ENCODE measurements around the gene NCKAP5. TPM values are rescaled to one million over a fixed set of nuclear protein-coding genes. Genes with fewer than 3 reads are reported as not detected.
A peak's percentile ranks its signal among the peaks of the same experiment; 100 is the strongest.

NCKAP5 gene
- total and polyA plus RNA-seq, 8 donors, result 4.0 to 22.1 (median 14.4) TPM

- no peaks in the 10 kb centered on the region for H3K36me3 ChIP-seq
- no peaks in the 10 kb centered on the region for H3K4me1 ChIP-seq
- H3K9me3 ChIP-seq, result no peaks in the 10 kb centered on the region
- no peaks in the 10 kb centered on the region for H3K27me3 ChIP-seq
- intact Hi-C loops (cut with DNase I), result no loop called here
- H3K27ac ChIP-seq, result no peak overlapping the region
- TF ChIP-seq CTCF (IDR thresholded peaks at IDR 0.05), result no peak
- no peak for ATAC-seq
- H3K4me3 ChIP-seq, result no peak overlapping the region
- no peak for DNase-seq
Measured at GRCh38 chr2:133362061-133362476, 206.2 kb downstream of the NCKAP5 start.

- DNase-seq, result no peak
- Histone ChIP-seq H3K9me3 (no peaks in the 10 kb centered on the region), H3K4me1 (no peaks in the 10 kb centered on the region), H3K36me3 (no peaks in the 10 kb centered on the region), H3K4me3 (no peak overlapping the region), H3K27ac (no peak overlapping the region), H3K27me3 (no peaks in the 10 kb centered on the region)
- intact Hi-C loops (cut with DNase I), result no loop called here
- ATAC-seq, result no peak
- TF ChIP-seq CTCF (IDR thresholded peaks at IDR 0.05), result no peak
Measured at GRCh38 chr2:133360882-133361281, 207.4 kb downstream of the NCKAP5 start.

- no peak overlapping the region for H3K27ac ChIP-seq
- H3K9me3 ChIP-seq, result no peaks in the 10 kb centered on the region
- no peaks in the 10 kb centered on the region for H3K36me3 ChIP-seq
- H3K27me3 ChIP-seq, result no peaks in the 10 kb centered on the region
- intact Hi-C loops (cut with DNase I), result no loop called here
- no peak for DNase-seq
- no peak for TF ChIP-seq CTCF (IDR thresholded peaks at IDR 0.05)
- no peaks in the 10 kb centered on the region for H3K4me1 ChIP-seq
- ATAC-seq, result no peak
- no peak overlapping the region for H3K4me3 ChIP-seq
Measured at GRCh38 chr2:133360190-133360589, 208.1 kb downstream of the NCKAP5 start.

GRCh38 chr2:133352719-133353118 lies 215.5 kb downstream of the NCKAP5 start:
- no peaks in the 10 kb centered on the region for H3K36me3 ChIP-seq
- DNase-seq (no peak), ATAC-seq (no peak)
- H3K9me3 ChIP-seq, result no peaks in the 10 kb centered on the region
- intact Hi-C loops (cut with DNase I), result no loop called here
- H3K27me3 ChIP-seq, result no peaks in the 10 kb centered on the region
- H3K4me3 ChIP-seq, result no peak overlapping the region
- TF ChIP-seq CTCF (IDR thresholded peaks at IDR 0.05), result no peak
- no peaks in the 10 kb centered on the region for H3K4me1 ChIP-seq
- H3K27ac ChIP-seq, result no peak overlapping the region

- H3K36me3 ChIP-seq, result no peaks in the 10 kb centered on the region
- DNase-seq (no peak), ATAC-seq (peak; percentile 37)
- no peaks in the 10 kb centered on the region for H3K4me1 ChIP-seq
- no peaks in the 10 kb centered on the region for H3K27me3 ChIP-seq
- TF ChIP-seq CTCF (IDR thresholded peaks at IDR 0.05), result no peak
- H3K4me3 ChIP-seq, result no peak overlapping the region
- no peaks in the 10 kb centered on the region for H3K9me3 ChIP-seq
- intact Hi-C loops (cut with DNase I), result no loop called here
- H3K27ac ChIP-seq, result no peak overlapping the region
Measured at GRCh38 chr2:133346654-133347053, 221.6 kb downstream of the NCKAP5 start.
